Lung (tissue), 12 donors: ENCODE results near the gene CD34. TPM values are rescaled to one million over a fixed set of nuclear protein-coding genes. Genes with fewer than 3 reads are reported as not detected.
A peak's percentile ranks its signal among the peaks of the same experiment; 100 is the strongest.

ENCODE experiments used
- ATAC-seq: fragments of 200-7000 bp; cut with Tn5 transposase; one replicate; pipeline ENCODE4 v1.9.1; 2020; ENCODE audit warnings: moderate number of reproducible peaks; ENCODE audit not compliant: insufficient read depth, low FRiP score
- DNase-seq, 3 donors: peaks; one replicate each; pipeline ENCODE4 v3.0.0-alpha.2; 2013 to 2017
- H3K27ac ChIP-seq, 2 donors: one replicate each; pipeline ENCODE4 v1.5.1; 2013; ENCODE audit warnings: mild to moderate bottlenecking in 2 of 2, moderate library complexity in 2 of 2, control low read depth in 1 of 2, inconsistent platforms in 1 of 2, low read depth in 1 of 2, low read length in 1 of 2
- H3K27me3 ChIP-seq, 3 donors: one replicate each; pipeline ENCODE4 v1.5.1; 2013; ENCODE audit warnings: low read length in 2 of 3; ENCODE audit not compliant: control insufficient read depth in 3 of 3, insufficient read depth in 3 of 3
- H3K36me3 ChIP-seq, 4 donors: one replicate each; pipeline ENCODE4 v1.5.1; 2013; ENCODE audit warnings: low read length in 4 of 4, mild to moderate bottlenecking in 1 of 4, moderate library complexity in 1 of 4; ENCODE audit not compliant: control insufficient read depth in 4 of 4, insufficient read depth in 4 of 4
- H3K4me1 ChIP-seq, 5 donors: one replicate each; pipeline ENCODE4 v1.5.1; 2013; ENCODE audit warnings: low read length in 5 of 5, mild to moderate bottlenecking in 2 of 5, moderate library complexity in 1 of 5; ENCODE audit not compliant: control insufficient read depth in 5 of 5, insufficient read depth in 5 of 5
- H3K4me3 ChIP-seq: one replicate; pipeline ENCODE4 v1.5.1; 2013; ENCODE audit warnings: mild to moderate bottlenecking, control low read depth, moderate library complexity
- H3K9ac ChIP-seq, 2 donors: one replicate each; pipeline ENCODE4 v1.5.1; 2013; ENCODE audit warnings: low read length in 2 of 2, control low read depth in 1 of 2; ENCODE audit not compliant: insufficient read depth in 1 of 2
- H3K9me3 ChIP-seq, 4 donors: one replicate each; pipeline ENCODE4 v1.5.1; 2013; ENCODE audit warnings: low read length in 3 of 4, mild to moderate bottlenecking in 1 of 4, moderate library complexity in 1 of 4; ENCODE audit not compliant: control insufficient read depth in 4 of 4, insufficient read depth in 3 of 4
- WGBS, 2 donors: extraction: QIAGEN DNeasy Blood & Tissue Kit; methylation state at CpG; one replicate each; pipeline ENCODE4 v1.1.7; 2013; 5-methylcytosine and 5-hydroxymethylcytosine counted together
- polyA plus RNA-seq, 2 donors: library from polyadenylated mRNA; stranded (reverse); fragments of 200-250 nt; gene quantifications; one replicate each; pipeline ENCODE4 v1.2.1, GENCODE V29; 2013
- total RNA-seq, 2 donors: library from RNA; depleted of rRNA in 1 of 2; stranded (reverse); fragments of >200 nt in 1 of 2; gene quantifications; one replicate each; pipeline ENCODE4 v1.2.1, GENCODE V29; 2014 to 2021
- TF ChIP-seq, protein P1 (sequence below): IDR thresholded peaks from 2 replicates; pipeline ENCODE4 v1.5.1; 2012; ENCODE audit warnings: mild to moderate bottlenecking; ENCODE audit errors: control extremely low read depth, extremely low read depth
- donor health status: control.
- donor health status: control.
- donor health status: Bipolar disorder and iron deficiency.
- donor health status: healthy.
- donor health status: DM: yes; HTN: yes; CAD: no.

The CD34 gene
- total and polyA plus RNA-seq, 4 donors, result 23.6 to 81.9 (median 37.1) TPM

DNA sequence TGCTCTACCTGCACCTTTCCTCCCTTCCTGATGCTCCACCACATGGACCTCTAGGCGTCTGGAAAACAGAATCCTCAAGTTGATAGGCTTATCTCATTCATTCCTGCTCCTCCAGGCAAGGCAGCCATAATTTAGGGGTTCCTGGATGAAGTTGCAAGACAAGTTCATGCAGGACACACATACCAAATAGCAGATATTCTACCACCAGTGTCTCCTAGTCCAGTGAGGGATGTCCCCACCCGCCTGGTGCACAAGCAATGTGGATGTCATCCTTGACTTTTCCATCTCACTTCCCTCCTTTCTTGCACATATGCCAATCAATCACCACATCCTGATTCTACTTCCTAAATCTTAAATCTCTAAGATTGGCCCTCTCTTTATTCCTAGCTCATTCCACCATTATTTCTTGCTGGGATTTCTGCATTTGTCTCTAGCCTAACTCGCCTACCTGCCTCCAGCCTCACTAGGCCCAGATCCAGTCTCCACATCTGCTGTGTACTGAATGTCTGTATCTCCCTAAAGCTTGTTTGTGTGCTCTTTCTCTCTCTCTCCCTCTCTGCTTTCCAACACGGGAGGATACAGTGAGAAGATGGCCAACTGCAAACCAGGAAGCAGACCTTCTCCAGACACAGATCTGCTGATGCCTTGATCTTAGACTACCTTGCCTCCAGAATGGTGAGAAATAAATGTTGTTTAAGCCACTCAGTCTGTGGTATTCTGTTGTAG, 40.5 kb downstream of the CD34 start:
- H3K27me3 ChIP-seq, result no peaks in the 10 kb centered on the region
- H3K27ac ChIP-seq, result no peak overlapping the region
- no peak for ATAC-seq
- no peak overlapping the region for H3K9ac ChIP-seq
- WGBS, 2 donors, result 72 to 73% methylated on average over 4 of the region's 4 CpGs
- H3K4me3 ChIP-seq, result no peak overlapping the region
- no peak for DNase-seq
- no peaks in the 10 kb centered on the region for H3K36me3 ChIP-seq
- peaks cover 2 to 18% (median 10%) of the 10 kb centered on the region in 5 donors for H3K4me1 ChIP-seq
- no peaks in the 10 kb centered on the region for H3K9me3 ChIP-seq
- TF ChIP-seq, protein P1, sequence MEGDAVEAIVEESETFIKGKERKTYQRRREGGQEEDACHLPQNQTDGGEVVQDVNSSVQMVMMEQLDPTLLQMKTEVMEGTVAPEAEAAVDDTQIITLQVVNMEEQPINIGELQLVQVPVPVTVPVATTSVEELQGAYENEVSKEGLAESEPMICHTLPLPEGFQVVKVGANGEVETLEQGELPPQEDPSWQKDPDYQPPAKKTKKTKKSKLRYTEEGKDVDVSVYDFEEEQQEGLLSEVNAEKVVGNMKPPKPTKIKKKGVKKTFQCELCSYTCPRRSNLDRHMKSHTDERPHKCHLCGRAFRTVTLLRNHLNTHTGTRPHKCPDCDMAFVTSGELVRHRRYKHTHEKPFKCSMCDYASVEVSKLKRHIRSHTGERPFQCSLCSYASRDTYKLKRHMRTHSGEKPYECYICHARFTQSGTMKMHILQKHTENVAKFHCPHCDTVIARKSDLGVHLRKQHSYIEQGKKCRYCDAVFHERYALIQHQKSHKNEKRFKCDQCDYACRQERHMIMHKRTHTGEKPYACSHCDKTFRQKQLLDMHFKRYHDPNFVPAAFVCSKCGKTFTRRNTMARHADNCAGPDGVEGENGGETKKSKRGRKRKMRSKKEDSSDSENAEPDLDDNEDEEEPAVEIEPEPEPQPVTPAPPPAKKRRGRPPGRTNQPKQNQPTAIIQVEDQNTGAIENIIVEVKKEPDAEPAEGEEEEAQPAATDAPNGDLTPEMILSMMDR, result no peak

DNA sequence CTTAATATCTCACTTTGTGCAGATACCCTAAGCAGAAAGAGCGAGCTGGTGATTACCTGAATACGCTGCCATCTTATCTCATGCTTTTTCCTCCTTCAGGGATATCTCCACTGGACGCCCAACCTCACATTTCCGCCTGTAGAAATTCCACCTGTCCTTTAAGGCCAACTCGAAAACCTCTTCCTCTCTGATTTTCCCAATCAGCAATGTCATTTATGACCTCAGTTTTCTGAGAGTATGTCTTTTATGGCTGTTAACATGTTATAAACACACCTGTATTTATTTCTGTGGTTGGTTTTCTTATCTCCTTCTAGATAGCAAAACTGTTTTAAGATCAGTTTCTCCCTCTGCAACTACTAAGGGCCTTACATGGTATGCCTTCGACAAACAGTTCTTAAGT, 41.1 kb downstream of the CD34 start:
- ATAC-seq (no peak), DNase-seq (no peak)
- Histone ChIP-seq H3K27me3 (no peaks in the 10 kb centered on the region), H3K36me3 (peaks cover 0 to 1% (median 0%) of the 10 kb centered on the region in 4 donors), H3K27ac (no peak overlapping the region), H3K4me3 (no peak overlapping the region), H3K9me3 (no peaks in the 10 kb centered on the region), H3K4me1 (peaks cover 2 to 18% (median 10%) of the 10 kb centered on the region in 5 donors), H3K9ac (no peak overlapping the region)
- 92 to 94% methylated on average over 6 of the region's 6 CpGs for WGBS, 2 donors
- TF ChIP-seq, protein P1, result no peak

DNA sequence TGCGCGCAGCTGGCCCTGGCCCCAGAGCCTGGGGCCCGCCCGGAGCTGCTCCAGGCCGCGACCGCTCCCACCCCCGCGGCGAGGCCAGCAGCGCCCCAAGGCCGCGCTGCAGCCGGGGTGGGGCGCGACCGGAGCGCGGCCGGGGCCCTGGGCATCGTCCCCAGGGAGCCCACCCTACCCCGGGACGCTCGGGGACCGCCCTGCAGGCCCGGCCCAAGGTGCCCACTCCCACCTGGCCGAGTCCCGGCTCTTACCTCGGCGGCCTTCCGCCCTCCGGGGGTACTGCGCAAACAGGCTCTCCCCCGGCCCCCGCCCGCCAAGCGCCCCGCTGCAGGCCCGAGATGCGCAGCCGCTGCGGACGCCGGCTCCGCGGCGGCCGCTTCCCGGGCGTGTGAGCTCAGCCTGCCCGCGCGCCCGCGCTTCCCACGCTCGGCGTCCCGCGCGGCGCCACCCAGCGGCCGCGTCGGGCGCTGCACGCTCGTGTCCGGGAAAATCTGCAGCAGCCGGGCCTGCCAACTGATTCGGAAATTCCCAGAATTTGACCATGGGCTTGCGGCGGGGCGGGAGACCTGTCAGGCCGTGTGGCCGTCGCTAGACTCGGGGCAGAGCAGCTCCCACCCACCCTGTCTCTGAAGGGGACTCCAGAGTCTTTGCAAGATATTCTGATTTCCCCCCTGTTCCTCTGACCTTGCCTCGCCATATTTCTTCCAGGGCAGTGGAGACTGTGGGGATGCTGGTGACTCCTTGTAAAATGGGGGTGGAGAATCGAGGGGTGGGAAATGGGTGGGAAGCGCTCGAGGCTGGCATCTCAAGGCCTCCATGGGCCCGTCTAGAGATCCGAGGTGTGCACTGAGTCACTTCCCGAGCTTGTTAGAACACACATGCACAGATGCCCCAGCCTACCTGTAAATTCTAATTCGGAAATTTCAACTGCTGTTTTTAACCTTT, 41.9 kb downstream of the CD34 start:
- no peak overlapping the region for H3K9ac ChIP-seq
- peak overlapping the region; percentile 92 to 95 for H3K27ac ChIP-seq
- 4 to 10% methylated on average over 43 to 87 of the region's 87 CpGs for WGBS, 2 donors
- peak overlapping the region; percentile 85 for H3K4me3 ChIP-seq
- peaks cover 2 to 23% (median 10%) of the 10 kb centered on the region in 5 donors for H3K4me1 ChIP-seq
- no peaks in the 10 kb centered on the region for H3K27me3 ChIP-seq
- ATAC-seq (peak; percentile 92), DNase-seq (peak; percentile 82 to 86 (median 86))
- H3K36me3 ChIP-seq, result peaks cover 0 to 4% (median 0%) of the 10 kb centered on the region in 4 donors
- TF ChIP-seq, protein P1, result peak; percentile 74
- H3K9me3 ChIP-seq, result no peaks in the 10 kb centered on the region
